GM12874 (cell line): ENCODE data around the gene C19orf85.

Experiments
- TF ChIP-seq, protein P1 (sequence below): IDR thresholded peaks from 2 replicates; pipeline ENCODE4 v1.5.1; 2011; ENCODE audit warnings: low read depth, mild to moderate bottlenecking, control low read depth, low read length, moderate library complexity; ENCODE audit not compliant: insufficient read depth

Gene C19orf85

GRCh38 chr19:55492362-55492944 is 27.9 kb upstream of the C19orf85 start:
- TF ChIP-seq, protein P1, sequence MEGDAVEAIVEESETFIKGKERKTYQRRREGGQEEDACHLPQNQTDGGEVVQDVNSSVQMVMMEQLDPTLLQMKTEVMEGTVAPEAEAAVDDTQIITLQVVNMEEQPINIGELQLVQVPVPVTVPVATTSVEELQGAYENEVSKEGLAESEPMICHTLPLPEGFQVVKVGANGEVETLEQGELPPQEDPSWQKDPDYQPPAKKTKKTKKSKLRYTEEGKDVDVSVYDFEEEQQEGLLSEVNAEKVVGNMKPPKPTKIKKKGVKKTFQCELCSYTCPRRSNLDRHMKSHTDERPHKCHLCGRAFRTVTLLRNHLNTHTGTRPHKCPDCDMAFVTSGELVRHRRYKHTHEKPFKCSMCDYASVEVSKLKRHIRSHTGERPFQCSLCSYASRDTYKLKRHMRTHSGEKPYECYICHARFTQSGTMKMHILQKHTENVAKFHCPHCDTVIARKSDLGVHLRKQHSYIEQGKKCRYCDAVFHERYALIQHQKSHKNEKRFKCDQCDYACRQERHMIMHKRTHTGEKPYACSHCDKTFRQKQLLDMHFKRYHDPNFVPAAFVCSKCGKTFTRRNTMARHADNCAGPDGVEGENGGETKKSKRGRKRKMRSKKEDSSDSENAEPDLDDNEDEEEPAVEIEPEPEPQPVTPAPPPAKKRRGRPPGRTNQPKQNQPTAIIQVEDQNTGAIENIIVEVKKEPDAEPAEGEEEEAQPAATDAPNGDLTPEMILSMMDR: no peak

GRCh38 chr19:55491546-55492360 is 27.2 kb upstream of the C19orf85 start:
- TF ChIP-seq, protein P1: no peak

GRCh38 chr19:55490478-55491432 is 26.2 kb upstream of the C19orf85 start:
- TF ChIP-seq, protein P1: no peak

DNA sequence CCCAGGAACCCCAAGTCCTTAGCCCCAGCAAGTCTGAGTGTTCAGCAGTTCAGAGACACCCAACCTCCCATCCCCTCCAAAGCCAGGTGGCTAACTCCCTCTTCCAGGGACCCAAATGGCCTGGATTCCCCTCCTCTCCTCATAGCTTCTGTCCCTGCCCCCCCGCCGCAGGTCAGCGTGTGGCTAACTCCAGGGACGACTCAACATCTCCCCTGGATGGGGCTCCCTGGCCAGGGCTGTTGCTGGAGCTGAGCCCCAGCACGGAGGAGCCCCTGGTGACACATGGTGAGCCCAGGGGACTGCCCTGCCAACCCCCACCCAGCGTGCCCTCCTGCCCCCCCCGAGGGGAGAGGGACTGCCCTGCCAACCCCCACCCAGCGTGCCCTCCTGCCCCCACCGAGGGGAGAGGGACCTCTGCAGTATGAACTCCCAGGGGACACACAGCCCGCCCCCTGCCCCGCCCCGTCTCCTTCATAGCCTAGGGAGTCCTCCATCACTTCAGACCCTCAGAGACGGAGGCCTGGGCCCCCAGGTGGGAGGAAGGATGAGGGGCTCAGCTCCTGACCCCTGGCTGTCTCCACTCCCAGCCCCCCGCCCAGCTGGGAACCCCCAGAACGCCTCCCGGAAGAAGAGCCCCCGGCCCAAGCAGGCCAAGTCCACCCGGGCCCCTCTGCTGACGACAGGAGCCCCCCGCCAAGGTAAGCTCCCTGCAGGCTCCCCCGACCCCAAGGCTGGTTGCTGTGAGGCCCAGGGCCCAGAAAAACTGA is 25.3 kb upstream of the C19orf85 start:
- TF ChIP-seq, protein P1: no peak

GRCh38 chr19:55488986-55489710 is 24.6 kb upstream of the C19orf85 start:
- TF ChIP-seq, protein P1: no peak

- TF ChIP-seq, protein P1: no peak
These were observed 23.6 kb upstream of the C19orf85 start, which contains the start of gene SSC5D for GRCh38 chr19:55487924-55488687. TSS of gene SSC5D (plus strand) at chr19:55488436. CDS start at chr19:55488590, 154 bp downstream.
